Stomach smooth muscle (tissue), 2 donors: Measurements from ENCODE around the gene HSF4.
A peak's percentile ranks its signal among the peaks of the same experiment; 100 is the strongest.

Source experiments
- H3K27ac ChIP-seq: one replicate; pipeline ENCODE4 v1.7.0; 2013; ENCODE audit warnings: mild to moderate bottlenecking, low read length, inconsistent platforms
- H3K27me3 ChIP-seq, 2 donors: one replicate each; pipeline ENCODE4 v1.7.0; 2013; ENCODE audit warnings: low read length in 2 of 2; ENCODE audit not compliant: insufficient read depth in 2 of 2, control insufficient read depth in 1 of 2
- H3K36me3 ChIP-seq, 2 donors: one replicate each; pipeline ENCODE4 v1.7.0; 2013; ENCODE audit warnings: low read length in 2 of 2; ENCODE audit not compliant: control insufficient read depth in 2 of 2, insufficient read depth in 2 of 2
- H3K4me1 ChIP-seq: one replicate; pipeline ENCODE4 v1.7.0; 2013; ENCODE audit warnings: low read length; ENCODE audit not compliant: control insufficient read depth, insufficient read depth
- H3K4me3 ChIP-seq, 2 donors: one replicate each; pipeline ENCODE4 v1.7.0; 2013; ENCODE audit warnings: low read length in 2 of 2
- H3K9ac ChIP-seq, 2 donors: one replicate each; pipeline ENCODE4 v1.7.0; 2013; ENCODE audit warnings: low read length in 2 of 2, mild to moderate bottlenecking in 1 of 2
- H3K9me3 ChIP-seq, 2 donors: one replicate each; pipeline ENCODE4 v1.7.0; 2013; ENCODE audit warnings: low read length in 2 of 2; ENCODE audit not compliant: control insufficient read depth in 2 of 2
- donor health status: healthy.
- donor health status: Pancreatic carcinoma.

HSF4 gene

DNA sequence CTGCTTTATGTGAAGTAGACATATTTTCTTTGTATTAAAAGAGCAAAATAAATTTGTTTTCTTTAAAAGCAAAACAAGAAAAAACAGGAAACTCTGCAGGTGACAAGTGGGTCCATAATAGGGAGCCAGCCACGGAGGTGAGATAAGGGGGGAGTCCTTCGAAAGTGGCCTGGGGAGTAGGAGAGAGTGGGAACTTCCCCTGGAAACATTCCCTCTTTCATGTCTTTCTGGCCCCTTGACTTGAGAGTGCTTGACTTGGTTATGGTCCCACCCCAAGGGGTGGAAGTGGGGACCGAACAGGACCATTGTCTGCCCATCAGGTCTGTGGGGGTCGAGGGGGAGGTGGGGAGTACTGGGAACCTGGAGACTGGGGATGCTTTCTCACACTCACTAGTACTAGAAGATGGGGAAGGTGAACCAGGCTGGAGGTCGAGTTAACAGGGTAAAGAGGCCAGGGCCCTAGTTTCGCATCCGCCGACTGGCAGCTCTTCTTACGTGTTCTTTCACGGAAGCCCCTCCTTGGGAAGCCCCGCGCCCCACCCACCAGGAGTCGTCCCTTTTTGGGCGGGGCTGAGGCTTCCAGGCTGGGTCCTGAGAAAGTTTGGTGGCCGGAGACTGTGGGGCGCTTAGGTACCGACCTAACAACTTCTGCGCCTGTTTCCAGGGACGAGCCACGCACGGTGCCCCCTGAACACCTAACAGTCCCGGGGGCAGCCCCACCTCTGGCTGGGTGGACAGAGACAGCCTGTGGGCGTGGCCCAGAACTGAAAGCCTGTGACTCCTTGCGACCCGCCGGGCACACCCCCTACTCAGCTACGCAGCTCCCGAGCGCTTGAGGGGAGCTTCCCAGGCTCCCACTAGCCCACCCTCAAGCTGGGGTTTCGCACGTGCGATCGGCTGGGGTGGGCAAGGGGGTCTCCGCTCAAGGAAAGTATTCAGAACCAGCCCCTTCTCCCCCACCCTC is 5.6 kb upstream of the HSF4 start:
- Histone ChIP-seq H3K9ac (peak overlapping the region; percentile 55 to 72), H3K4me3 (peak overlapping the region; percentile 82 to 87), H3K27me3 (peaks cover 9 to 47% of the 10 kb centered on the region in 2 donors), H3K4me1 (peaks cover 60% of the 10 kb centered on the region), H3K36me3 (no peaks in the 10 kb centered on the region), H3K27ac (no peak overlapping the region), H3K9me3 (no peaks in the 10 kb centered on the region)

DNA sequence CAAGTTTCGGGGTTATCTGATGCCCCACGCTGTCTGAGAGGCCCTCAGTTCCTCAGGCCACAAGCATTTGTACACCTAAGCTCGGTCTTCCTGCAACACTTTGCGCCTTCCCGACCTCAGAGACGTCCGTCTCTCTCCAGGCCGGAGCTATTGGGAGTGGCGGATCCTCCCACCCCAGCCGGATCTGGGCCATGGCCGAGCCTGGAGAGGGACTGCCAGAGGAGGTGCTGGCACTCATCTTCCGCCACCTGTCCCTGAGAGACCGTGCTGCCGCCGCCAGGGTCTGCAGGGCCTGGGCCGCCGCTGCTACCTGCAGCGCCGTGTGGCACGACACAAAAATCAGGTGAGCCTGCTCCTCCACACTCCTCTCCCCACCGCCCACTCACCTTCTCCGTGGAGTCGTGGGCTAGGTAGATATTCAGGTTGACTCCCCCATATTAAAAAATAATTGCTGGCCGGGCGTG is 2.9 kb upstream of the HSF4 start:
- Histone ChIP-seq H3K27ac (no peak overlapping the region), H3K4me1 (peaks cover 64% of the 10 kb centered on the region), H3K9ac (no peak overlapping the region), H3K9me3 (no peaks in the 10 kb centered on the region), H3K36me3 (no peaks in the 10 kb centered on the region), H3K27me3 (peaks cover 15 to 54% of the 10 kb centered on the region in 2 donors), H3K4me3 (peak overlapping the region; percentile 82 to 87)

DNA sequence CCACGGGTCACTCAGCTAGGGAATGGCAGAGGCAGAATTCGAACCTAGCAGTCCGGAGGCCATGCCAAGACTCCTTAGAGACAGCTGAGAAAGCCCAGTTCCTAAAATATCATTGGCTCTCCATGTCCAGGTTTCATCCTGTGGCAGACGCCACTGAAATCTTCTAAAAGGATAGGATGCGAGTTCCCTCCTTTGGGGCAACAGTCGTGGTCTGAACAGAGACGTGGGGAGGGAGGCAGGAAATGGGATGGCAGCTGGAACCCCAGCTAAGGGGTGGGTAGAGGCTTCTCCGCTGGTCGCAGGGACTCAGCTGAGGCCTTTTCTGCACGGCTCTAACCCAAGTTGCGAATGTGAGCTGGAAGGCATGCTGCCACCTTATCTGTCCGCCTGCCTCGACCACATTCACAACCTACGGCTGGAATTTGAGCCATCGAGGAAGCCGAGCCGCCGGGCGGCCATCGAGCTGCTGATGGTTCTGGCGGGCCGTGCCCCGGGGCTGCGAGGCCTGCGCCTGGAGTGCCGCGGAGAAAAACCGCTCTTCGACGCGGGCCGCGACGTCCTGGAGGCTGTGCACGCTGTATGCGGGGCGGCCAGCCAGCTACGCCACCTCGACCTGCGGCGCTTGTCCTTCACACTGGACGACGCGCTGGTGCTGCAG is 1.9 kb upstream of the HSF4 start:
- peaks cover 65% of the 10 kb centered on the region for H3K4me1 ChIP-seq
- peaks cover 0 to 2% of the 10 kb centered on the region in 2 donors for H3K36me3 ChIP-seq
- H3K9ac ChIP-seq, result no peak overlapping the region
- peak overlapping the region in 1 of 2 donors; percentile 72 for H3K4me3 ChIP-seq
- peak overlapping the region; percentile 82 for H3K27ac ChIP-seq
- H3K27me3 ChIP-seq, result peaks cover 15 to 54% of the 10 kb centered on the region in 2 donors
- no peaks in the 10 kb centered on the region for H3K9me3 ChIP-seq

- H3K9me3 ChIP-seq, result no peaks in the 10 kb centered on the region
- H3K27me3 ChIP-seq, result peaks cover 15 to 54% of the 10 kb centered on the region in 2 donors
- peak overlapping the region; percentile 2 to 72 for H3K4me3 ChIP-seq
- H3K9ac ChIP-seq, result peak overlapping the region in 1 of 2 donors; percentile 21
- peaks cover 65% of the 10 kb centered on the region for H3K4me1 ChIP-seq
- peak overlapping the region; percentile 82 for H3K27ac ChIP-seq
- peaks cover 0 to 2% of the 10 kb centered on the region in 2 donors for H3K36me3 ChIP-seq
Measured at GRCh38 chr16:67163164-67163998, 1.2 kb upstream of the HSF4 start.

DNA sequence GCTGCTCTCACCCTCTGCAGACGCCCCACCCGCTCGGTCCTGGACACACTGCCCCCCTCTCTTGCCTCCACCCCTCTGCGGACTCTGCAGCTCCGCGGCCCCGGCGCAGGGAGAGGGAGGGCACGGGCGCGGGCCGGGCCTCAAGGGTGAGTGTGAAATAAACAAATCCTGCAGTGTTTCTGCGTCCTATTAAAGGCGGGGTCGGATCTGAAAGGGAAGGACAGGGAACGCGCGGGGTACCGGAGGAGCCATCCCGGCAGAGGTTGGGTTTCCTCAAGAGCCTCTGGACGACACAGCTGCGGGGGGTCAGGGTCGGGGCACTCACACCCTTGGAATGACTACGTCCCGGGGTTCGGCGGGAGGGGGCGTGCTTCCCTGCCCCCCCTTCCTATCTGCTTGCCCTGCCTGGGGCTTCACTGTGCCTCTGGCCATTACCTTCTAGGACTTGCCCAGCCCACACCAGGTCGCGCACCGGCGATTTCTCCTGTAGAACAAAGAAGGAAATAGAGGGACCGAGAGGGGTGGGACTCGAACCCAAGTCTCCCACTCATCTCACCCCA is 466 bp upstream of the HSF4 start:
- Histone ChIP-seq H3K4me3 (peak overlapping the region; percentile 2 to 72), H3K9me3 (no peaks in the 10 kb centered on the region), H3K4me1 (peaks cover 66% of the 10 kb centered on the region), H3K27me3 (peaks cover 15 to 54% of the 10 kb centered on the region in 2 donors), H3K27ac (peak overlapping the region; percentile 82), H3K9ac (peak overlapping the region in 1 of 2 donors; percentile 58), H3K36me3 (peaks cover 0 to 2% of the 10 kb centered on the region in 2 donors)

- no peaks in the 10 kb centered on the region for H3K9me3 ChIP-seq
- H3K4me3 ChIP-seq, result peak overlapping the region; percentile 34 to 72
- peak overlapping the region; percentile 82 for H3K27ac ChIP-seq
- peaks cover 0 to 2% of the 10 kb centered on the region in 2 donors for H3K36me3 ChIP-seq
- H3K4me1 ChIP-seq, result peaks cover 67% of the 10 kb centered on the region
- H3K9ac ChIP-seq, result peak overlapping the region in 1 of 2 donors; percentile 21
- H3K27me3 ChIP-seq, result peaks cover 15 to 54% of the 10 kb centered on the region in 2 donors
Measured at GRCh38 chr16:67165121-67166078, 855 bp downstream of the HSF4 start.

DNA sequence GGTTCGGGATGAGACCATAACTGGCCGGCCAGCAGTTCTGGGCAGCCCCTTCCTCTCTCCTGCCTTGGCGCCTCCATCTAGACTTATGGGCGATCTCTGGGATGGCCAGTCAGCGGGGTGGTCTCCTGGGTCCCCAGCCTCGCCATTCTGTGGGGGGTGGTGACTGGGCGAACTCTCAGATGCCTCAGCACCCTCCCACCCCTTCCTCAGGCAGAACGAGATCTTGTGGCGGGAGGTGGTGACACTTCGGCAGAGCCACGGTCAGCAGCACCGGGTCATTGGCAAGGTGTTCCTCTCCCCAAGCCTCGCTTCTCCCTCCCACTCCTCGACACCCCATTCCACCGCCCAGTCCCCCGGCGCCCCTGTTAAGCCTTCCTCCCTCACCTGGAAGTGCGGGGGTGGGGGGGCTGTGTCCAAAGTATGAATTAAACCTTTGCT is 1.6 kb downstream of the HSF4 start:
- Histone ChIP-seq H3K4me1 (peaks cover 73% of the 10 kb centered on the region), H3K27ac (no peak overlapping the region), H3K36me3 (peaks cover 0 to 2% of the 10 kb centered on the region in 2 donors), H3K27me3 (peaks cover 13 to 47% of the 10 kb centered on the region in 2 donors), H3K4me3 (no peak overlapping the region), H3K9ac (no peak overlapping the region), H3K9me3 (no peaks in the 10 kb centered on the region)

GRCh38 chr16:67166598-67167168 is 2.1 kb downstream of the HSF4 start:
- Histone ChIP-seq H3K27ac (peak overlapping the region; percentile 18), H3K27me3 (peaks cover 10 to 41% of the 10 kb centered on the region in 2 donors), H3K4me1 (peaks cover 73% of the 10 kb centered on the region), H3K9me3 (no peaks in the 10 kb centered on the region), H3K9ac (no peak overlapping the region), H3K36me3 (peaks cover 0 to 2% of the 10 kb centered on the region in 2 donors), H3K4me3 (no peak overlapping the region)

DNA sequence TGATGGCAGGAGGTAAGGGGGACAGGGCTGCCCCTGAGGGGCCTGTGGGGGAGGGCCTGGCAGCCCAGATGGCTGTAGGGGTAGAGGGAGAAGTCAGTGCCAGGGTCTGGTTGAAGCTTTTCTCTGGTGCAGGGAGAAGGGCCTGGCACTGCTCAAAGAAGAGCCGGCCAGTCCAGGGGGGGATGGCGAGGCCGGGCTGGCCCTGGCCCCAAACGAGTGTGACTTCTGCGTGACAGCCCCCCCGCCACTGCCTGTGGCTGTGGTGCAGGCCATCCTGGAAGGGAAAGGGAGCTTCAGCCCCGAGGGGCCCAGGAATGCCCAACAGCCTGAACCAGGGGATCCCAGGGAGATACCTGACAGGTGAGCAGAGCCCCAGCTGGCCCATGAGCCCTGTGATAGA is 3.0 kb downstream of the HSF4 start:
- Histone ChIP-seq H3K9ac (no peak overlapping the region), H3K27me3 (peaks cover 9 to 34% of the 10 kb centered on the region in 2 donors), H3K36me3 (peaks cover 0 to 2% of the 10 kb centered on the region in 2 donors), H3K27ac (peak overlapping the region; percentile 18), H3K9me3 (no peaks in the 10 kb centered on the region), H3K4me3 (no peak overlapping the region), H3K4me1 (peaks cover 67% of the 10 kb centered on the region)
